CD14-positive monocyte (primary cell): ENCODE results near the gene PLXNA2. TPM values are rescaled to one million over a fixed set of nuclear protein-coding genes. Genes with fewer than 3 reads are reported as not detected.

Experiments
- DNase-seq, 3 donors: peaks; one replicate each; pipeline ENCODE4 v3.0.0-alpha.2; 2011 to 2022
- H2AFZ ChIP-seq: 2 replicates; pipeline ENCODE4 v1.6.0; 2012; ENCODE audit warnings: mild to moderate bottlenecking, low read depth, low read length, inconsistent platforms; ENCODE audit not compliant: insufficient read depth, poor library complexity, severe bottlenecking
- H3K27ac ChIP-seq, 2 donors: 1 replicate in 1 of 2; 2 replicates in 1 of 2; pipeline ENCODE4 v1.5.1; 2012 to 2013; ENCODE audit warnings: low read length in 2 of 2, control low read depth in 1 of 2, inconsistent platforms in 1 of 2, low read depth in 1 of 2, mild to moderate bottlenecking in 1 of 2
- H3K27me3 ChIP-seq, 2 donors: one replicate each; pipeline versions ENCODE4 v1.6.0 to v1.6.1; 2011 to 2013; ENCODE audit warnings: low read length in 2 of 2; ENCODE audit not compliant: control insufficient read depth in 2 of 2, insufficient read depth in 2 of 2
- H3K36me3 ChIP-seq, 2 donors: replicated peaks in 1 of 2; 1 replicate in 1 of 2; 2 replicates in 1 of 2; pipeline versions ENCODE4 v1.5.1 to v1.6.1; 2012 to 2013; ENCODE audit warnings: low read length in 2 of 2, control low read depth in 1 of 2, inconsistent platforms in 1 of 2, mild to moderate bottlenecking in 1 of 2; ENCODE audit not compliant: insufficient read depth in 2 of 2, control insufficient read depth in 1 of 2
- H3K4me1 ChIP-seq, 2 donors: 1 replicate in 1 of 2; 2 replicates in 1 of 2; pipeline versions ENCODE4 v1.5.1 to v1.6.1; 2012 to 2013; ENCODE audit warnings: low read length in 2 of 2, control low read depth in 1 of 2, inconsistent platforms in 1 of 2, mild to moderate bottlenecking in 1 of 2, moderate library complexity in 1 of 2; ENCODE audit not compliant: insufficient read depth in 2 of 2, control insufficient read depth in 1 of 2
- H3K4me2 ChIP-seq: replicated peaks from 2 replicates; pipeline ENCODE3; 2012; ENCODE audit warnings: low read length, moderate library complexity, mild to moderate bottlenecking; ENCODE audit not compliant: poor library complexity, severe bottlenecking; ENCODE audit errors: extremely low read depth
- H3K4me3 ChIP-seq, 3 experiments: fragments of 200-600 bp in 1 of 3; sonication (generic) in 1 of 3; replicated peaks in 1 of 3; 1 replicate in 2 of 3; 2 replicates in 1 of 3; pipeline ENCODE4 v1.5.1; 2011 to 2013; ENCODE audit warnings: low read length in 3 of 3, mild to moderate bottlenecking in 3 of 3, control low read depth in 2 of 3, low read depth in 2 of 3, inconsistent platforms in 1 of 3, moderate library complexity in 1 of 3
- H3K79me2 ChIP-seq: 2 replicates; pipeline ENCODE4 v1.6.0; 2012; ENCODE audit warnings: mild to moderate bottlenecking, control low read depth, inconsistent platforms, low read length, moderate library complexity; ENCODE audit not compliant: insufficient read depth
- H3K9ac ChIP-seq: 2 replicates; pipeline ENCODE4 v1.6.0; 2017; ENCODE audit warnings: low read length, mild to moderate bottlenecking; ENCODE audit not compliant: insufficient read depth, poor library complexity, severe bottlenecking
- H3K9me3 ChIP-seq, 2 donors: replicated peaks in 1 of 2; 1 replicate in 1 of 2; 2 replicates in 1 of 2; pipeline versions ENCODE4 v1.5.1 to v1.6.1; 2012 to 2013; ENCODE audit warnings: low read length in 2 of 2, control low read depth in 1 of 2; ENCODE audit not compliant: control insufficient read depth in 1 of 2, insufficient read depth in 1 of 2
- H4K20me1 ChIP-seq: 2 replicates; pipeline ENCODE4 v1.6.0; 2012; ENCODE audit warnings: mild to moderate bottlenecking, low read length, control low read depth, moderate library complexity; ENCODE audit not compliant: insufficient read depth
- H3K27ac Mint-ChIP-seq, 7 donors: one replicate each; pipeline ENCODE4 v1.8.0; 2020; ENCODE audit warnings: mild to moderate bottlenecking in 7 of 7, mixed read lengths in 7 of 7, moderate library complexity in 6 of 7, inconsistent platforms in 2 of 7
- H3K27me3 Mint-ChIP-seq, 3 donors: one replicate each; pipeline ENCODE4 v1.8.0; 2021 to 2022; ENCODE audit warnings: low read depth in 3 of 3, mild to moderate bottlenecking in 3 of 3, mixed read lengths in 3 of 3, moderate library complexity in 3 of 3, inconsistent platforms in 1 of 3
- H3K36me3 Mint-ChIP-seq, 2 donors: one replicate each; pipeline ENCODE4 v1.8.0; 2020; ENCODE audit warnings: mixed read lengths in 2 of 2, inconsistent platforms in 1 of 2, mild to moderate bottlenecking in 1 of 2
- H3K4me1 Mint-ChIP-seq: one replicate; pipeline ENCODE4 v1.8.0; 2020; ENCODE audit warnings: mild to moderate bottlenecking, mixed read lengths
- H3K4me3 Mint-ChIP-seq, 2 donors: one replicate each; pipeline ENCODE4 v1.8.0; 2020; ENCODE audit warnings: mild to moderate bottlenecking in 2 of 2, mixed read lengths in 2 of 2, moderate library complexity in 1 of 2
- H3K9me3 Mint-ChIP-seq, 7 donors: one replicate each; pipeline ENCODE4 v1.8.0; 2020 to 2022; ENCODE audit warnings: mixed read lengths in 7 of 7, mild to moderate bottlenecking in 6 of 7, moderate library complexity in 6 of 7, inconsistent platforms in 2 of 7
- CTCF ChIP-seq: fragments of 200-600 bp; IDR thresholded peaks from one replicate; pipeline ENCODE4 v1.8.0; 2022; ENCODE audit warnings: antibody characterized with exemption, mild to moderate bottlenecking
- WGBS: methylation state at CpG from one replicate; pipeline ENCODE4 v1.1.5; 2013; ENCODE audit warnings: missing lambda C conversion rate; ENCODE audit not compliant: insufficient coverage; 5-methylcytosine and 5-hydroxymethylcytosine counted together
- intact Hi-C, 2 donors: fragments of 100-400 bp; cut with micrococcal nuclease; formaldehyde crosslinking; loops; one replicate each; pipeline versions ENCODE4 v1.15.0 to v1.15.1; 2023
- polyA plus RNA-seq, 3 donors: library from polyadenylated mRNA; depleted of rRNA in 1 of 3; unstranded in 2 of 3; stranded (reverse) in 1 of 3; fragments of 300-500 nt in 2 of 3; fragments of >200 nt in 1 of 3; fragmentation: Illumina TruSeq in 2 of 3; gene quantifications; 1 replicate in 2 of 3; 2 replicates in 1 of 3; pipeline ENCODE4 v1.2.3, GENCODE V29; 2012 to 2021

Gene PLXNA2
- polyA plus RNA-seq, 3 donors: 0.75 to 2.1 (median 1.1) TPM

GRCh38 chr1:208113011-208113410 lies 131.2 kb downstream of the PLXNA2 start:
- Histone ChIP-seq H3K4me1 (no peaks in the 10 kb centered on the region), H2AFZ (no peak overlapping the region), H3K4me3 (no peak overlapping the region), H3K79me2 (no peaks in the 10 kb centered on the region), H3K9me3 (no peaks in the 10 kb centered on the region), H3K27ac (no peak overlapping the region), H3K36me3 (no peaks in the 10 kb centered on the region), H3K4me2 (no peak overlapping the region), H3K27me3 (no peaks in the 10 kb centered on the region), H3K9ac (no peak overlapping the region), H4K20me1 (no peaks in the 10 kb centered on the region)
- Mint-ChIP-seq H3K4me3 (no peak overlapping the region), H3K36me3 (no peaks in the 10 kb centered on the region), H3K27me3 (peaks cover 6 to 9% (median 6%) of the 10 kb centered on the region in 3 donors), H3K4me1 (no peaks in the 10 kb centered on the region), H3K9me3 (no peaks in the 10 kb centered on the region), H3K27ac (no peak overlapping the region)
- intact Hi-C loops: no loop called here
- no peak for DNase-seq
- no peak for TF ChIP-seq CTCF

GRCh38 chr1:208112401-208112800 lies 131.8 kb downstream of the PLXNA2 start:
- H3K27me3 Mint-ChIP-seq: peaks cover 6 to 9% (median 6%) of the 10 kb centered on the region in 3 donors
- no peak overlapping the region for H3K27ac Mint-ChIP-seq
- no peak overlapping the region for H3K4me3 Mint-ChIP-seq
- Histone ChIP-seq H3K4me3 (no peak overlapping the region), H3K27ac (no peak overlapping the region), H3K4me2 (no peak overlapping the region), H4K20me1 (no peaks in the 10 kb centered on the region), H3K27me3 (no peaks in the 10 kb centered on the region), H3K9ac (no peak overlapping the region), H2AFZ (no peak overlapping the region), H3K79me2 (no peaks in the 10 kb centered on the region), H3K4me1 (no peaks in the 10 kb centered on the region), H3K9me3 (no peaks in the 10 kb centered on the region), H3K36me3 (no peaks in the 10 kb centered on the region)
- no peaks in the 10 kb centered on the region for H3K9me3 Mint-ChIP-seq
- no peak for DNase-seq
- intact Hi-C loops: no loop called here
- no peak for TF ChIP-seq CTCF
- 95% methylated on average over 3 of the region's 4 CpGs for WGBS
- no peaks in the 10 kb centered on the region for H3K36me3 Mint-ChIP-seq
- no peaks in the 10 kb centered on the region for H3K4me1 Mint-ChIP-seq
